K562 (cell line): Measurements from ENCODE around the gene UBALD2. TPM values are rescaled to one million over a fixed set of nuclear protein-coding genes. Genes with fewer than 3 reads are reported as not detected.

Experiments
- ADNP ChIP-seq: fragments of 200-800 bp; sonication (Bioruptor generic); IDR thresholded peaks from 2 replicates; pipeline ENCODE4 v1.6.1; 2016; ENCODE audit warnings: missing genetic modification characterization, missing compliant biosample characterization
- AFF1 ChIP-seq, 2 experiments: fragments of 450-650 bp; IDR thresholded peaks; 2 replicates each; pipeline ENCODE4 v1.6.1; 2018; ENCODE audit warnings: mild to moderate bottlenecking in 2 of 2, low read depth in 1 of 2; ENCODE audit not compliant: partially characterized antibody in 2 of 2
- CREM ChIP-seq: IDR thresholded peaks from 2 replicates; pipeline ENCODE4 v1.6.1; 2014; ENCODE audit warnings: antibody characterized with exemption, low read depth
- E2F5 ChIP-seq: sonication (generic); formaldehyde crosslinking; IDR thresholded peaks from 2 replicates; pipeline ENCODE4 v1.8.0; 2022; ENCODE audit warnings: mild to moderate bottlenecking, missing genetic modification reagents
- IFI16 ChIP-seq: fragments of 250-450 bp; sonication (Bioruptor Pico); IDR thresholded peaks from 2 replicates; pipeline ENCODE4 v2.1.2; 2022; ENCODE audit warnings: mild to moderate bottlenecking, inconsistent platforms
- MAFF ChIP-seq: IDR thresholded peaks from 2 replicates; pipeline ENCODE4 v1.6.1; 2012; ENCODE audit warnings: low read length, improper control_type of control experiment
- MNT ChIP-seq, 2 experiments: fragments of 450-650 bp; conservative IDR thresholded peaks; 2 replicates each; pipeline ENCODE4 v1.6.1; 2017; ENCODE audit warnings: mild to moderate bottlenecking in 2 of 2, moderate library complexity in 2 of 2
- ZFPM2 ChIP-seq: fragments of 250-450 bp; sonication (Bioruptor Pico); IDR thresholded peaks from 2 replicates; pipeline ENCODE4 v1.5.1; 2022; ENCODE audit warnings: mild to moderate bottlenecking
- ZNF24 ChIP-seq: fragments of 450-650 bp; IDR thresholded peaks from 2 replicates; pipeline ENCODE4 v1.6.1; 2016
- ZNF436 ChIP-seq: fragments of 250-450, 450-650 bp; sonication (Bioruptor Pico); formaldehyde crosslinking; IDR thresholded peaks from 2 replicates; pipeline ENCODE4 v1.7.0; 2020; ENCODE audit warnings: mild to moderate bottlenecking
- ZNF518B ChIP-seq: fragments of 250-450 bp; sonication (Bioruptor Pico); IDR thresholded peaks from 2 replicates; pipeline ENCODE4 v1.5.0; 2021; ENCODE audit warnings: mild to moderate bottlenecking, moderate library complexity
- polyA plus RNA-seq, 8 experiments: library from polyadenylated mRNA; depleted of rRNA in 4 of 8; stranded (reverse) in 5 of 8; unstranded in 3 of 8; fragments of >200 nt; fragmentation: Nextera tagmentation in 2 of 8; fragmentation: Illumina TruSeq in 1 of 8; extraction: Ambion mirVana in 2 of 8; extraction: Trizol in 1 of 8; gene quantifications; 2 replicates each; pipeline versions ENCODE4 v1.2.1 to v1.2.3, GENCODE V29; 2011 to 2014; ENCODE audit warnings: inconsistent platforms in 1 of 8, missing spikeins in 1 of 8
- total RNA-seq, 7 experiments: library from RNA; depleted of rRNA in 6 of 7; stranded (reverse); fragments of >200 nt in 6 of 7; fragmentation: Illumina TruSeq in 2 of 7; extraction: Trizol in 2 of 7; gene quantifications; 2 replicates each; pipeline versions ENCODE4 v1.2.1 to v1.2.3, GENCODE V29; 2011 to 2021; ENCODE audit warnings: low replicate concordance in 1 of 7

UBALD2 gene
- total and polyA plus RNA-seq, 9 of the 15 experiments (the other 6 are each of a cell fraction or from before 2014, with no cell fraction given) = 2.3 to 94.1 (median 25.3) TPM

- no peak for TF ChIP-seq AFF1 (IDR thresholded peaks at IDR 0.05; ENCODE audit: low read depth in 1 of 2, partially characterized antibody in 2 of 2)
- TF ChIP-seq ZNF436 (CRISPR knock-in tag) = no peak
- TF ChIP-seq IFI16 = no peak
- peak; percentile 18; the same call in 1 of the 2 replicates for TF ChIP-seq ADNP
- TF ChIP-seq MAFF = no peak
- no peak for TF ChIP-seq ZNF24
- no peak for TF ChIP-seq ZFPM2
- TF ChIP-seq E2F5 (CRISPR knock-in tag) = no peak
- TF ChIP-seq MNT (conservative IDR thresholded peaks at IDR 0.05) = no peak
- TF ChIP-seq CREM = no peak
- TF ChIP-seq ZNF518B (CRISPR knock-in tag) = no peak
Measured at GRCh38 chr17:76236603-76237002, 28.5 kb upstream of the UBALD2 start (continued).
